ENCODE data around the gene ANKUB1. TPM values are rescaled to one million over a fixed set of nuclear protein-coding genes. Genes with fewer than 3 reads are reported as not detected.

The ANKUB1 gene
- total and polyA plus RNA-seq, 10 donors = 0.03 to 0.10 TPM; not detected in 8

DNA sequence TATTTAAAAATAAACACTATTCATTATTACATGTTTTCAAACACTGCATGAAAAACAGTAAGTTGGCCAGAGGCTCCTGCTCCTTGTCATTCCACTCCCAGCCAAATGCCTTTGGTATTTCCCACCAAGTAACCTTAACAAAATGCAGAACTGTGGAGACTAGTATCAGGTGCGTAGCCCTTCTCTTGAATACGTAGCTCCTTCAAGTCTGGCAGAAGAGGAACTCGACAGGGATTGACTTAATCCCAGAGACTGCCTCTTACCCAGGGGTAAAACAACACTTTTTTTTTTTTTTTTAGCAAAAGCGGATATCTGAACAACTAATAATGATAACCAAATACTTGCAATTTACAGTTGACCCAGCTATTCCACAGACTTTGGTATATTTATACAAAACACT lies 40.8 kb downstream of the ANKUB1 start:
- TF ChIP-seq POLR2A (IDR thresholded peaks at IDR 0.05) = no peak
- no peak for TF ChIP-seq POLR2AphosphoS5 (IDR thresholded peaks at IDR 0.05)
- no peak for TF ChIP-seq CTCF (IDR thresholded peaks at IDR 0.05 in 8 of 11, conservative IDR thresholded peaks at IDR 0.05 in 3 of 11)
- intact Hi-C loops (cut with DNase I; ENCODE audit: low total_unique reads) = no loop called here
- Histone ChIP-seq H3K27me3 (replicated peaks in 1 of 7) (no peaks in the 10 kb centered on the region), H3K9me3 (no peaks in the 10 kb centered on the region), H3K4me1 (peaks cover 8 to 42% (median 25%) of the 10 kb centered on the region in 6 donors), H3K27ac (peak overlapping the region in 6 of 8 donors; percentile 30 to 87 (median 84)), H3K4me3 (peak overlapping the region; percentile 49 to 87 (median 78)), H3K36me3 (peaks cover 0 to 46% (median 28%) of the 10 kb centered on the region in 6 donors)
- WGBS, 5 donors = 9 to 17% (median 10%) methylated on average over 4 of the region's 4 CpGs
- DNase-seq = no peak

- no peaks in the 10 kb centered on the region for H3K9me3 ChIP-seq
- intact Hi-C loops (cut with DNase I; ENCODE audit: low total_unique reads) = no loop called here
- 96 to 98% (median 96%) methylated on average over 3 of the region's 3 CpGs for WGBS, 5 donors
- no peak for TF ChIP-seq POLR2A (IDR thresholded peaks at IDR 0.05)
- no peak for DNase-seq
- H3K36me3 ChIP-seq = peaks cover 0 to 100% (median 62%) of the 10 kb centered on the region in 6 donors
- peaks cover 0 to 5% (median under 1%) of the 10 kb centered on the region in 6 donors for H3K4me1 ChIP-seq
- no peak overlapping the region for H3K27ac ChIP-seq
- H3K4me3 ChIP-seq = no peak overlapping the region
- H3K27me3 ChIP-seq (replicated peaks in 1 of 7) = no peaks in the 10 kb centered on the region
Observed at GRCh38 chr3:149744606-149745005, 47.7 kb downstream of the ANKUB1 start.

DNA sequence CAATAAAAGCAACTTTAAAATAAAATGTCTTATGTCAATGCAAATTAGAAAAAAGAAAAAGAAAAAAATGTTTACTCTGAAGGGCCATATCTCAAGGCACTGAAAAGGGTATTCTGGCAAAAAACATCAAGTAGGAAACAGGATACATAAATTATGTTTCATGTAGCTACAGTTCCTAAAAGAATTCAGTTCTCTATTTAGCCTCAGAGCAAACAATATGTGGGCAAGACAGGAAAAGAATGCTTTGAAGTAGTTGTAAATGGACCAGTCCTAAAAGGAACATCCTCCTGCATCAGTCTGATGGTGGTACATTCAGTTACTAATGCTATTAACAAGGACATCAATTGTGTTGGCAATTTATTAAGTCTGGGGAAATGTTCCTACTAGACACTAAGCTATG lies 48.2 kb downstream of the ANKUB1 start:
- no peak for DNase-seq
- Histone ChIP-seq H3K27me3 (replicated peaks in 1 of 7) (no peaks in the 10 kb centered on the region), H3K36me3 (peaks cover 0 to 100% (median 61%) of the 10 kb centered on the region in 6 donors), H3K4me3 (no peak overlapping the region), H3K4me1 (peaks cover 0 to 2% (median 0%) of the 10 kb centered on the region in 6 donors), H3K9me3 (no peaks in the 10 kb centered on the region), H3K27ac (peak overlapping the region in 1 of 8 donors; percentile 13)
- intact Hi-C loops (cut with DNase I; ENCODE audit: low total_unique reads) = no loop called here
- TF ChIP-seq POLR2AphosphoS5 (IDR thresholded peaks at IDR 0.05) = no peak
- no peak for TF ChIP-seq POLR2A (IDR thresholded peaks at IDR 0.05)
- no peak for TF ChIP-seq CTCF (IDR thresholded peaks at IDR 0.05 in 8 of 11, conservative IDR thresholded peaks at IDR 0.05 in 3 of 11)

- peaks cover 0 to 71% (median 34%) of the 10 kb centered on the region in 6 donors for H3K36me3 ChIP-seq
- no peaks in the 10 kb centered on the region for H3K27me3 ChIP-seq (replicated peaks in 1 of 7)
- 93 to 99% (median 97%) methylated on average over 2 of the region's 2 CpGs for WGBS, 5 donors
- no peaks in the 10 kb centered on the region for H3K9me3 ChIP-seq
- TF ChIP-seq CTCF (IDR thresholded peaks at IDR 0.05 in 8 of 11, conservative IDR thresholded peaks at IDR 0.05 in 3 of 11) (no peak), POLR2A (IDR thresholded peaks at IDR 0.05) (no peak), POLR2AphosphoS5 (IDR thresholded peaks at IDR 0.05) (no peak)
- peaks cover 0 to 2% (median 0%) of the 10 kb centered on the region in 6 donors for H3K4me1 ChIP-seq
- H3K27ac ChIP-seq = no peak overlapping the region
- no peak overlapping the region for H3K4me3 ChIP-seq
- intact Hi-C loops (cut with DNase I; ENCODE audit: low total_unique reads) = no loop called here
- DNase-seq = no peak
Observed at GRCh38 chr3:149739396-149739795, 53.0 kb downstream of the ANKUB1 start.

- H3K4me3 ChIP-seq = no peak overlapping the region
- no peak for TF ChIP-seq CTCF (IDR thresholded peaks at IDR 0.05 in 8 of 11, conservative IDR thresholded peaks at IDR 0.05 in 3 of 11)
- TF ChIP-seq POLR2A (IDR thresholded peaks at IDR 0.05) = no peak
- TF ChIP-seq POLR2AphosphoS5 (IDR thresholded peaks at IDR 0.05) = no peak
- H3K27me3 ChIP-seq (replicated peaks in 1 of 7) = no peaks in the 10 kb centered on the region
- 85 to 95% (median 94%) methylated on average over 2 of the region's 2 CpGs for whole genome bisulfite sequencing, 5 donors
- H3K9me3 ChIP-seq = no peaks in the 10 kb centered on the region
- no peak for DNase-seq
- intact Hi-C loops (cut with DNase I; ENCODE audit: low total_unique reads) = no loop called here
- H3K4me1 ChIP-seq = peaks cover 0 to under 1% (median 0%) of the 10 kb centered on the region in 6 donors
- H3K36me3 ChIP-seq = peaks cover 0 to 65% (median 34%) of the 10 kb centered on the region in 6 donors
- H3K27ac ChIP-seq = no peak overlapping the region
Observed at GRCh38 chr3:149738876-149739275, 53.5 kb downstream of the ANKUB1 start.

Measured in spleen (tissue), 11 donors.